ENCODE measurements around the gene RRAGD. TPM values are rescaled to one million over a fixed set of nuclear protein-coding genes. Genes with fewer than 3 reads are reported as not detected.

Gene RRAGD
- total RNA-seq, 1 donor from 2014 or later = 6.4 TPM

DNA sequence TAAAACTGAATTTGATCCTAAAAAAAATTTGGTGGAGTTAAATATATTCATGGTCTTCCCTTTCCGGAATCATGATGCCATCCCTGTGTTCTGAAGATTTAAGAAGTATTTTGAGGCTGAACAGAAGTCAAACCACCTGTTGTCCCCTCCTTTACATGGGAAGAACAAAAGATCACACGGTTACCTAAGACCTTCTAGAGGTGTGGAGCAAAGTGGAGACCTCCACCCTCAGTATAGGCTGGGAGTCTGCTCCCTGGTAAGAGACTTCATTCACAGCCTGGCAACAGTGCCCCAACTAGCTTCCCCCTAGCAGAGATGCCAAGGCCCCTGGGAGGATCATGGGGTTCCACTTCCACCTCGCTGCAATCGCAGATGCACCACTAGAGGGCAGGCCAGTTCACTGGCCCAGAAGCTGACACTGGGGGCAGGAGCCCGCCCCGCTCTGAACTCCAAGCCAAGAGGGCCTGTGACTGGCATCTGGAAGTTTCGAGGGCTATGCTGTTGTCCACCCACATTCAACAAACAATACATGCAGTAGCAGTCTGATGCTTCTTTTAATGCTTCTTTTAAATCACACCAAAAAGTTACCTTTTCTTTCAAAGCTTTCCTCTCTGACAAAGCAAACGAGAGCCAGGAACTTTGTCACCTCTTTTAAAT lies 40.1 kb downstream of the RRAGD start:
- DNase-seq (ENCODE audit: extremely low spot score in 2 of 2) = no peak
- no peak for TF ChIP-seq POLR2AphosphoS5 (IDR thresholded peaks at IDR 0.05; ENCODE audit: insufficient read depth in 1 of 2, low read depth in 1 of 2)
- peak; percentile 9 to 90 (median 61) for TF ChIP-seq CTCF (IDR thresholded peaks at IDR 0.05)
- no peak for TF ChIP-seq POLR2A (IDR thresholded peaks at IDR 0.05)
- H3K4me1 ChIP-seq = peaks cover 8% of the 10 kb centered on the region
- no peak overlapping the region for H3K4me3 ChIP-seq
- H3K27ac ChIP-seq = no peak overlapping the region
- H3K36me3 ChIP-seq = no peaks in the 10 kb centered on the region
- no peaks in the 10 kb centered on the region for H3K9me3 ChIP-seq
- H3K27me3 ChIP-seq = no peaks in the 10 kb centered on the region
- intact Hi-C loops (cut with DNase I) = no loop called here

GRCh38 chr6:89368999-89369398 lies 43.1 kb downstream of the RRAGD start:
- no peaks in the 10 kb centered on the region for H3K9me3 ChIP-seq
- H3K36me3 ChIP-seq = no peaks in the 10 kb centered on the region
- intact Hi-C loops (cut with DNase I) = no loop called here
- H3K27me3 ChIP-seq = no peaks in the 10 kb centered on the region
- H3K4me1 ChIP-seq = peaks cover 8% of the 10 kb centered on the region
- DNase-seq (ENCODE audit: extremely low spot score in 2 of 2) = no peak
- H3K27ac ChIP-seq = no peak overlapping the region
- H3K4me3 ChIP-seq = no peak overlapping the region
- TF ChIP-seq CTCF (IDR thresholded peaks at IDR 0.05) (peak in 2 of 3 experiments; percentile 31 to 32), POLR2AphosphoS5 (IDR thresholded peaks at IDR 0.05; ENCODE audit: insufficient read depth in 1 of 2, low read depth in 1 of 2) (peak in 1 of 2 donors; percentile 66), POLR2A (IDR thresholded peaks at IDR 0.05) (no peak)

DNA sequence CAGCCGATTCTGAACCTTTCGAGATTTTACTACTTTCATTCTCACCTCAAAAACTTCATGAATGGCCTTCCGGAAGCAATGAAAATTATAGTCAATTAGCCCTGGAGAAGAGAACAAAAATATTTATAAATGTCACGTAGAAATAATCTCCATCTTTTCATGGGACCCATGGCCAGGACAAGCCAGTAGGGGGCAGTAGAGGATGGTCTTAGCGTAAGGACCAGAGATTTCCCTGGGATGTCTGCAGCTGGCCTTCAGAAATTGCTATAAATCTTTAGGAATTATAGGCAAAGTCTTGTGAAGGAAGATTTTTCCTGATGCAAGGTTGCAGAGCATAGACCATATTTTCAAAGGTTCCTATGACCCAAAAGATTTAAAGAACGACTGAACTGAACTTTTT lies 44.0 kb downstream of the RRAGD start:
- TF ChIP-seq POLR2AphosphoS5 (IDR thresholded peaks at IDR 0.05; ENCODE audit: insufficient read depth in 1 of 2, low read depth in 1 of 2) (no peak), CTCF (IDR thresholded peaks at IDR 0.05) (peak; percentile 19 to 65 (median 51)), POLR2A (IDR thresholded peaks at IDR 0.05) (no peak)
- Histone ChIP-seq H3K4me1 (peaks cover 8% of the 10 kb centered on the region), H3K27me3 (no peaks in the 10 kb centered on the region), H3K27ac (no peak overlapping the region), H3K4me3 (no peak overlapping the region), H3K36me3 (no peaks in the 10 kb centered on the region), H3K9me3 (no peaks in the 10 kb centered on the region)
- intact Hi-C loops (cut with DNase I) = no loop called here
- no peak for DNase-seq (ENCODE audit: extremely low spot score in 2 of 2)

DNA sequence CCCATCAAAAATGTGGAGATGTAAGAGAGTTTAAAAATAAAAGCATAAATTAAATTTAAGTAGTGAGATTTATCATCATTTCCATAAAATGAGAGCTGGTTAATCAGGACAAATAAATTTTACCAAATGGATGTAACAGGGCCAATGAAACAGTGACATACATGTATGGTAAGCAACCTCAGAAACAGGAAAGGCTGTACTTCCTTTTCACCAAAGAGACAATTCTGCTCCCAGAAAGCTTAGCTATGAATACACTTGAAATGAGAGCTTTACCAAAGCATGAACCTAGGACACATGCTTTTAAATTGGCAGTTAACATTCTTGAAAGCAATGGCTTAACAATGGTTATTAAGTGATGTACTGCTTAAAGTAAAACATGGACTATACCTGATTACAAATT lies 47.5 kb downstream of the RRAGD start:
- Histone ChIP-seq H3K4me3 (no peak overlapping the region), H3K27ac (no peak overlapping the region), H3K27me3 (no peaks in the 10 kb centered on the region), H3K4me1 (no peaks in the 10 kb centered on the region), H3K36me3 (no peaks in the 10 kb centered on the region), H3K9me3 (no peaks in the 10 kb centered on the region)
- no peak for TF ChIP-seq CTCF (IDR thresholded peaks at IDR 0.05)
- no peak for TF ChIP-seq POLR2AphosphoS5 (IDR thresholded peaks at IDR 0.05; ENCODE audit: insufficient read depth in 1 of 2, low read depth in 1 of 2)
- TF ChIP-seq POLR2A (IDR thresholded peaks at IDR 0.05) = no peak
- no peak for DNase-seq (ENCODE audit: extremely low spot score in 2 of 2)
- intact Hi-C loops (cut with DNase I) = no loop called here

DNA sequence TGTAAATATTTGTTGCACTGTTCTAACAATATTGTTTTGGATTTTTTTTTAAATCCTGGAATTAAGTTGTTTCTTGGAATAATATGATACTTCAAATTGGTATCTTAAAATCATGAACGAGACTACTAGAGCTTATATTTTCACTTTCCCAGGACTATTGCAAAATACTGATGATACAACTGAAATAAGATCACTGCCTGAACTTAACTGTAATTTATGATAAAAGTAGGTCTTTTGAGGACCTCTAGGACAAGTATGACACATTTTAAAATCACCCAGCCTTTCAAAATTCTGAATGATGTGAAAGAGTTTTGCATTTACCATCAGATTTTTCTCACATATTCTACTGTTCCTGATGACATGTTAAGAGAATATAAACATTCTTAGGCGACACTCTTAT lies 50.9 kb downstream of the RRAGD start:
- no peaks in the 10 kb centered on the region for H3K9me3 ChIP-seq
- intact Hi-C loops (cut with DNase I) = no loop called here
- no peak for TF ChIP-seq POLR2AphosphoS5 (IDR thresholded peaks at IDR 0.05; ENCODE audit: insufficient read depth in 1 of 2, low read depth in 1 of 2)
- TF ChIP-seq CTCF (IDR thresholded peaks at IDR 0.05) = no peak
- TF ChIP-seq POLR2A (IDR thresholded peaks at IDR 0.05) = no peak
- H3K36me3 ChIP-seq = no peaks in the 10 kb centered on the region
- no peaks in the 10 kb centered on the region for H3K27me3 ChIP-seq
- no peak overlapping the region for H3K27ac ChIP-seq
- H3K4me3 ChIP-seq = no peak overlapping the region
- DNase-seq (ENCODE audit: extremely low spot score in 2 of 2) = no peak
- no peaks in the 10 kb centered on the region for H3K4me1 ChIP-seq

Measured in vagina (tissue), 2 donors.